ENCODE measurements around the gene CCT7.

The CCT7 gene

GRCh38 chr2:73291093-73291460 lies 57.0 kb downstream of the CCT7 start:
- no peak overlapping the region for H3K27ac ChIP-seq (ENCODE audit: extremely low read depth, low read depth, low read length)
- H3K4me1 ChIP-seq (ENCODE audit: control insufficient read depth, insufficient read depth, low read length) = peaks cover 4% of the 10 kb centered on the region; the same call in 1 of the 2 replicates
- ChIA-PET CTCF (interaction anchor here (0.7 to 3.4 kb wide), 15 partner anchors 10 to 108 kb away, joined by 3 to 23 read pairs (median 5); partner anchors contain the start of gene PRADC1), POLR2A (interaction anchor here (3.3 kb wide), 1 partner anchor 57 kb away, joined by 12 read pairs; the partner anchor contains the start of genes CCT7 and PRADC1)
- no peaks in the 10 kb centered on the region for H3K9me3 ChIP-seq (ENCODE audit: control insufficient read depth, insufficient read depth, low read depth, low read length)
- H3K4me3 ChIP-seq (ENCODE audit: low read depth, low read length) = peak overlapping the region; percentile 2
- H3K36me3 ChIP-seq (ENCODE audit: control insufficient read depth in 2 of 2, insufficient read depth in 1 of 2, low read length in 2 of 2) = no peaks in the 10 kb centered on the region
- TF ChIP-seq ZNF623 (tag by site-specific recombination; IDR thresholded peaks at IDR 0.05) = no peak
- no peak for TF ChIP-seq ZNF501 (tag by site-specific recombination; IDR thresholded peaks at IDR 0.05)
- TF ChIP-seq ZNF341 (tag by site-specific recombination; IDR thresholded peaks at IDR 0.05; ENCODE audit: low read depth) = peak; percentile 61; the same call in 1 of the 2 replicates
- TF ChIP-seq ZNF19 (tag by site-specific recombination; IDR thresholded peaks at IDR 0.05; ENCODE audit: low read depth) = no peak
- TF ChIP-seq, protein P1, sequence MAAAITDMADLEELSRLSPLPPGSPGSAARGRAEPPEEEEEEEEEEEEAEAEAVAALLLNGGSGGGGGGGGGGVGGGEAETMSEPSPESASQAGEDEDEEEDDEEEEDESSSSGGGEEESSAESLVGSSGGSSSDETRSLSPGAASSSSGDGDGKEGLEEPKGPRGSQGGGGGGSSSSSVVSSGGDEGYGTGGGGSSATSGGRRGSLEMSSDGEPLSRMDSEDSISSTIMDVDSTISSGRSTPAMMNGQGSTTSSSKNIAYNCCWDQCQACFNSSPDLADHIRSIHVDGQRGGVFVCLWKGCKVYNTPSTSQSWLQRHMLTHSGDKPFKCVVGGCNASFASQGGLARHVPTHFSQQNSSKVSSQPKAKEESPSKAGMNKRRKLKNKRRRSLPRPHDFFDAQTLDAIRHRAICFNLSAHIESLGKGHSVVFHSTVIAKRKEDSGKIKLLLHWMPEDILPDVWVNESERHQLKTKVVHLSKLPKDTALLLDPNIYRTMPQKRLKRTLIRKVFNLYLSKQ (tag by site-specific recombination; IDR thresholded peaks at IDR 0.05; ENCODE audit: borderline replicate concordance) = no peak
- TF ChIP-seq ZNF366 (tag by site-specific recombination; conservative IDR thresholded peaks at IDR 0.05) = no peak
- no peak; the same call in 1 of the 2 replicates for TF ChIP-seq HOXD13 (CRISPR knock-in tag; IDR thresholded peaks at IDR 0.05; ENCODE audit: borderline replicate concordance)
- no peak for TF ChIP-seq EGR2 (tag by site-specific recombination; IDR thresholded peaks at IDR 0.05; ENCODE audit: low read depth)
- TF ChIP-seq ZNF324 (tag by site-specific recombination; IDR thresholded peaks at IDR 0.05) = no peak
- TF ChIP-seq ZFP3 (tag by site-specific recombination; IDR thresholded peaks at IDR 0.05; ENCODE audit: low read depth) = no peak
- TF ChIP-seq ZNF548 (tag by site-specific recombination; IDR thresholded peaks at IDR 0.05) = no peak
- no peak for TF ChIP-seq ZNF544 (tag by site-specific recombination; IDR thresholded peaks at IDR 0.05)
- TF ChIP-seq ZNF624 (tag by site-specific recombination; IDR thresholded peaks at IDR 0.05) = no peak
- TF ChIP-seq, protein P2, sequence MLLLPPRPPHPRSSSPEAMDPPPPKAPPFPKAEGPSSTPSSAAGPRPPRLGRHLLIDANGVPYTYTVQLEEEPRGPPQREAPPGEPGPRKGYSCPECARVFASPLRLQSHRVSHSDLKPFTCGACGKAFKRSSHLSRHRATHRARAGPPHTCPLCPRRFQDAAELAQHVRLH (tag by site-specific recombination; IDR thresholded peaks at IDR 0.05) = no peak
- TF ChIP-seq, protein P3, sequence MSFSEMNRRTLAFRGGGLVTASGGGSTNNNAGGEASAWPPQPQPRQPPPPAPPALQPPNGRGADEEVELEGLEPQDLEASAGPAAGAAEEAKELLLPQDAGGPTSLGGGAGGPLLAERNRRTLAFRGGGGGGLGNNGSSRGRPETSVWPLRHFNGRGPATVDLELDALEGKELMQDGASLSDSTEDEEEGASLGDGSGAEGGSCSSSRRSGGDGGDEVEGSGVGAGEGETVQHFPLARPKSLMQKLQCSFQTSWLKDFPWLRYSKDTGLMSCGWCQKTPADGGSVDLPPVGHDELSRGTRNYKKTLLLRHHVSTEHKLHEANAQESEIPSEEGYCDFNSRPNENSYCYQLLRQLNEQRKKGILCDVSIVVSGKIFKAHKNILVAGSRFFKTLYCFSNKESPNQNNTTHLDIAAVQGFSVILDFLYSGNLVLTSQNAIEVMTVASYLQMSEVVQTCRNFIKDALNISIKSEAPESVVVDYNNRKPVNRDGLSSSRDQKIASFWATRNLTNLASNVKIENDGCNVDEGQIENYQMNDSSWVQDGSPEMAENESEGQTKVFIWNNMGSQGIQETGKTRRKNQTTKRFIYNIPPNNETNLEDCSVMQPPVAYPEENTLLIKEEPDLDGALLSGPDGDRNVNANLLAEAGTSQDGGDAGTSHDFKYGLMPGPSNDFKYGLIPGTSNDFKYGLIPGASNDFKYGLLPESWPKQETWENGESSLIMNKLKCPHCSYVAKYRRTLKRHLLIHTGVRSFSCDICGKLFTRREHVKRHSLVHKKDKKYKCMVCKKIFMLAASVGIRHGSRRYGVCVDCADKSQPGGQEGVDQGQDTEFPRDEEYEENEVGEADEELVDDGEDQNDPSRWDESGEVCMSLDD (tag by site-specific recombination; IDR thresholded peaks at IDR 0.05) = no peak
- TF ChIP-seq ZNF157 (tag by site-specific recombination; IDR thresholded peaks at IDR 0.05) = no peak
- TF ChIP-seq TCF7L2 (IDR thresholded peaks at IDR 0.05; ENCODE audit: borderline replicate concordance, low read depth, low read length) = no peak
- TF ChIP-seq ZNF704 (tag by site-specific recombination; IDR thresholded peaks at IDR 0.05) = no peak
- TF ChIP-seq ZFP41 (tag by site-specific recombination; IDR thresholded peaks at IDR 0.05; ENCODE audit: borderline replicate concordance) = no peak
- TF ChIP-seq HOXA7 (CRISPR knock-in tag; IDR thresholded peaks at IDR 0.05; ENCODE audit: borderline replicate concordance) = no peak
- TF ChIP-seq SP3 (tag by site-specific recombination; IDR thresholded peaks at IDR 0.05) = 0 out of 2 replicates have a peak, but pooled peaks have one; percentile 40
- no peak for TF ChIP-seq ZNF140 (tag by site-specific recombination; IDR thresholded peaks at IDR 0.05)
- peak; percentile 33; the same call in 1 of the 2 replicates for TF ChIP-seq ZNF561 (tag by site-specific recombination; IDR thresholded peaks at IDR 0.05; ENCODE audit: borderline replicate concordance)
- TF ChIP-seq ZNF248 (tag by site-specific recombination; IDR thresholded peaks at IDR 0.05) = no peak
- TF ChIP-seq, protein P4, sequence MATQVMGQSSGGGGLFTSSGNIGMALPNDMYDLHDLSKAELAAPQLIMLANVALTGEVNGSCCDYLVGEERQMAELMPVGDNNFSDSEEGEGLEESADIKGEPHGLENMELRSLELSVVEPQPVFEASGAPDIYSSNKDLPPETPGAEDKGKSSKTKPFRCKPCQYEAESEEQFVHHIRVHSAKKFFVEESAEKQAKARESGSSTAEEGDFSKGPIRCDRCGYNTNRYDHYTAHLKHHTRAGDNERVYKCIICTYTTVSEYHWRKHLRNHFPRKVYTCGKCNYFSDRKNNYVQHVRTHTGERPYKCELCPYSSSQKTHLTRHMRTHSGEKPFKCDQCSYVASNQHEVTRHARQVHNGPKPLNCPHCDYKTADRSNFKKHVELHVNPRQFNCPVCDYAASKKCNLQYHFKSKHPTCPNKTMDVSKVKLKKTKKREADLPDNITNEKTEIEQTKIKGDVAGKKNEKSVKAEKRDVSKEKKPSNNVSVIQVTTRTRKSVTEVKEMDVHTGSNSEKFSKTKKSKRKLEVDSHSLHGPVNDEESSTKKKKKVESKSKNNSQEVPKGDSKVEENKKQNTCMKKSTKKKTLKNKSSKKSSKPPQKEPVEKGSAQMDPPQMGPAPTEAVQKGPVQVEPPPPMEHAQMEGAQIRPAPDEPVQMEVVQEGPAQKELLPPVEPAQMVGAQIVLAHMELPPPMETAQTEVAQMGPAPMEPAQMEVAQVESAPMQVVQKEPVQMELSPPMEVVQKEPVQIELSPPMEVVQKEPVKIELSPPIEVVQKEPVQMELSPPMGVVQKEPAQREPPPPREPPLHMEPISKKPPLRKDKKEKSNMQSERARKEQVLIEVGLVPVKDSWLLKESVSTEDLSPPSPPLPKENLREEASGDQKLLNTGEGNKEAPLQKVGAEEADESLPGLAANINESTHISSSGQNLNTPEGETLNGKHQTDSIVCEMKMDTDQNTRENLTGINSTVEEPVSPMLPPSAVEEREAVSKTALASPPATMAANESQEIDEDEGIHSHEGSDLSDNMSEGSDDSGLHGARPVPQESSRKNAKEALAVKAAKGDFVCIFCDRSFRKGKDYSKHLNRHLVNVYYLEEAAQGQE (tag by site-specific recombination; IDR thresholded peaks at IDR 0.05) = peak; percentile 98
- no peak for TF ChIP-seq ZNF658 (tag by site-specific recombination; IDR thresholded peaks at IDR 0.05)
- TF ChIP-seq, protein P5, sequence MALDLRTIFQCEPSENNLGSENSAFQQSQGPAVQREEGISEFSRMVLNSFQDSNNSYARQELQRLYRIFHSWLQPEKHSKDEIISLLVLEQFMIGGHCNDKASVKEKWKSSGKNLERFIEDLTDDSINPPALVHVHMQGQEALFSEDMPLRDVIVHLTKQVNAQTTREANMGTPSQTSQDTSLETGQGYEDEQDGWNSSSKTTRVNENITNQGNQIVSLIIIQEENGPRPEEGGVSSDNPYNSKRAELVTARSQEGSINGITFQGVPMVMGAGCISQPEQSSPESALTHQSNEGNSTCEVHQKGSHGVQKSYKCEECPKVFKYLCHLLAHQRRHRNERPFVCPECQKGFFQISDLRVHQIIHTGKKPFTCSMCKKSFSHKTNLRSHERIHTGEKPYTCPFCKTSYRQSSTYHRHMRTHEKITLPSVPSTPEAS (tag by site-specific recombination; IDR thresholded peaks at IDR 0.05) = no peak
- TF ChIP-seq ZSCAN23 (tag by site-specific recombination; IDR thresholded peaks at IDR 0.05) = no peak
- no peak for TF ChIP-seq ZNF16 (tag by site-specific recombination; IDR thresholded peaks at IDR 0.05; ENCODE audit: low read depth)

Measured in HEK293 (cell line).